HepG2 (cell line): ENCODE data around the gene CAD. TPM values are rescaled to one million over a fixed set of nuclear protein-coding genes. Genes with fewer than 3 reads are reported as not detected.

Source experiments
- ATRX ChIP-seq: sonication (generic); formaldehyde crosslinking; IDR thresholded peaks from 2 replicates; pipeline ENCODE4 v1.4.0; 2020; ENCODE audit warnings: missing genetic modification reagents, borderline replicate concordance
- EHMT2 ChIP-seq: fragments of 200-600 bp; sonication (generic); IDR thresholded peaks from 2 replicates; pipeline ENCODE4 v1.7.0; 2017; ENCODE audit warnings: antibody characterized with exemption, low read depth, low read length, borderline replicate concordance
- FOXA1 ChIP-seq, 2 experiments: fragments of 450-650 bp in 1 of 2; sonication (generic) in 1 of 2; formaldehyde crosslinking in 1 of 2; IDR thresholded peaks; 2 replicates each; pipeline versions ENCODE4 v1.4.0 to v1.6.1; 2016 to 2020; ENCODE audit warnings: missing genetic modification reagents in 1 of 2
- GABPB1 ChIP-seq: IDR thresholded peaks from 2 replicates; pipeline ENCODE4 v1.6.1; 2016; ENCODE audit warnings: mild to moderate bottlenecking, missing genetic modification reagents, moderate library complexity, missing compliant biosample characterization
- IRX3 ChIP-seq: sonication (generic); formaldehyde crosslinking; IDR thresholded peaks from 2 replicates; pipeline ENCODE4 v1.8.1; 2023; ENCODE audit warnings: mild to moderate bottlenecking, low read depth, missing genetic modification reagents, borderline replicate concordance
- KLF9 ChIP-seq: IDR thresholded peaks from 2 replicates; pipeline ENCODE4 v1.6.1; 2016; ENCODE audit warnings: low read depth
- KMT2A ChIP-seq: sonication (generic); formaldehyde crosslinking; IDR thresholded peaks from 2 replicates; pipeline ENCODE4 v1.4.0; 2020; ENCODE audit warnings: missing genetic modification reagents
- SETDB1 ChIP-seq: sonication (generic); formaldehyde crosslinking; IDR thresholded peaks from 2 replicates; pipeline ENCODE4 v1.5.1; 2020; ENCODE audit warnings: missing genetic modification reagents, mild to moderate bottlenecking, borderline replicate concordance
- SMAD3 ChIP-seq: sonication (generic); formaldehyde crosslinking; IDR thresholded peaks from 2 replicates; pipeline ENCODE4 v1.4.0; 2020; ENCODE audit warnings: missing genetic modification reagents
- SMAD9 ChIP-seq: sonication (generic); formaldehyde crosslinking; IDR thresholded peaks from 2 replicates; pipeline ENCODE4 v1.5.1; 2020; ENCODE audit warnings: mild to moderate bottlenecking, missing genetic modification reagents
- SP2 ChIP-seq: sonication (generic); formaldehyde crosslinking; IDR thresholded peaks from 2 replicates; pipeline ENCODE4 v1.5.1; 2020; ENCODE audit warnings: mild to moderate bottlenecking, missing genetic modification reagents
- SP4 ChIP-seq: sonication (generic); formaldehyde crosslinking; IDR thresholded peaks from 2 replicates; pipeline ENCODE4 v1.8.1; 2023; ENCODE audit warnings: mild to moderate bottlenecking, missing genetic modification reagents
- XRCC5 ChIP-seq: fragments of 200-400 bp; formaldehyde crosslinking; optimal IDR thresholded peaks from 2 replicates; pipeline ENCODE3; 2017; ENCODE audit warnings: mild to moderate bottlenecking, low read length
- ZKSCAN8 ChIP-seq: IDR thresholded peaks from 2 replicates; pipeline ENCODE4 v1.6.1; 2016; ENCODE audit warnings: borderline replicate concordance, missing genetic modification reagents, missing compliant biosample characterization
- ZNF274 ChIP-seq: sonication (generic); formaldehyde crosslinking; IDR thresholded peaks from 2 replicates; pipeline ENCODE4 v1.5.1; 2020; ENCODE audit warnings: mild to moderate bottlenecking, missing genetic modification reagents
- ZNF33B ChIP-seq: sonication (generic); formaldehyde crosslinking; IDR thresholded peaks from 2 replicates; pipeline ENCODE4 v1.5.1; 2020; ENCODE audit warnings: mild to moderate bottlenecking, missing genetic modification reagents
- ZNF496 ChIP-seq: sonication (generic); formaldehyde crosslinking; IDR thresholded peaks from 2 replicates; pipeline ENCODE4 v1.8.1; 2023; ENCODE audit warnings: mild to moderate bottlenecking, moderate library complexity, missing genetic modification reagents; ENCODE audit not compliant: insufficient replicate concordance
- ZNF572 ChIP-seq: sonication (generic); formaldehyde crosslinking; IDR thresholded peaks from 2 replicates; pipeline ENCODE4 v1.5.1; 2020; ENCODE audit warnings: mild to moderate bottlenecking, missing genetic modification reagents
- ZNF883 ChIP-seq: sonication (generic); formaldehyde crosslinking; IDR thresholded peaks from 2 replicates; pipeline ENCODE4 v1.5.1; 2020; ENCODE audit warnings: mild to moderate bottlenecking, missing genetic modification reagents; ENCODE audit errors: not compliant biosample characterization
- polyA plus RNA-seq, 8 experiments: library from polyadenylated mRNA; depleted of rRNA in 3 of 8; stranded (reverse) in 7 of 8; unstranded in 1 of 8; fragments of >200 nt; fragmentation: Illumina TruSeq in 4 of 8; extraction: Trizol in 4 of 8; gene quantifications; 2 replicates each; pipeline versions ENCODE4 v1.2.1 to v1.2.3, GENCODE V29; 2011 to 2016; ENCODE audit warnings: low read depth in 4 of 8, missing spikeins in 1 of 8, mixed read lengths in 1 of 8; ENCODE audit not compliant: insufficient read depth in 1 of 8
- total RNA-seq, 5 experiments: library from RNA; depleted of rRNA; stranded (reverse); fragments of >200 nt; fragmentation: Illumina TruSeq; extraction: Trizol; gene quantifications; 2 replicates each; pipeline ENCODE4 v1.2.3, GENCODE V29; 2016; ENCODE audit warnings: low read depth in 1 of 5
- TF ChIP-seq, protein P1 (sequence below): sonication (generic); formaldehyde crosslinking; IDR thresholded peaks from 2 replicates; pipeline ENCODE4 v1.8.0; 2022; ENCODE audit warnings: missing genetic modification reagents, mild to moderate bottlenecking, moderate library complexity, borderline replicate concordance
- TF ChIP-seq, protein P2 (sequence below): sonication (generic); formaldehyde crosslinking; IDR thresholded peaks from 2 replicates; pipeline ENCODE4 v1.4.0; 2020; ENCODE audit warnings: missing genetic modification reagents, mild to moderate bottlenecking, borderline replicate concordance
- TF ChIP-seq, protein P3 (sequence below): sonication (generic); formaldehyde crosslinking; IDR thresholded peaks from 2 replicates; pipeline ENCODE4 v1.8.1; 2023; ENCODE audit warnings: missing genetic modification reagents, inconsistent platforms, borderline replicate concordance
- TF ChIP-seq, protein P4 (sequence below): sonication (generic); formaldehyde crosslinking; conservative IDR thresholded peaks from 2 replicates; pipeline ENCODE4 v1.4.0; 2020; ENCODE audit warnings: missing genetic modification reagents

Gene CAD
- total and polyA plus RNA-seq, 2 of the 13 experiments (the other 11 are each of a cell fraction or from before 2014, with no cell fraction given) = 21.7 to 37.0 TPM

DNA sequence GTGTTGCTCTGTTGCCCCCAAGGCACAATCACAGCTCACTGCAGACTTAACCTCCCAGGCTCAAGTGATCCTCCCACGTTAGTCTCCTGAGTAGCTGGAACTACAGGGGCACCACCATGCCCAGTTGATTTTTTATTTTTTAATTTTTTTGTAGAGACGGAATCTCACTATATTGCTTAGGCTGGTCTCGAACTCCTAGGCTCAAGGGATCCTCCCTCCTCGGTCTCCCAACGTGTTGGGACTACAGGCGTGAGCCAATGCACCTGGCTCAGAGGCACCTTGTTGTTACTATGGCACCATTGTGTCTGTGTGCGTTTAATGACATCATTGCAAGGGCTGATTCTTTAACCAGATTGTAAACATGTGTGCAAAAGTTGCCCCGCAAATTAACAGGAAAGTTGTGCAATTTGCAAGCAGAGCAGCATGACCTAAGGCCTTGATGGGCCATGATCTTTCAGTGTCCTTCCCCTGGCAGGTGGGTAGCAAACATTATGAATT lies 45.8 kb upstream of the CAD start (continued):
- peak; percentile 34; the same call in 1 of the 2 replicates for TF ChIP-seq ZNF274
- no peak for TF ChIP-seq ATRX (CRISPR knock-in tag)
- peak; percentile 9; the same call in 1 of the 2 replicates for TF ChIP-seq SP4 (CRISPR knock-in tag)
- TF ChIP-seq ZNF883 (CRISPR knock-in tag) = no peak
- peak; percentile 98 for TF ChIP-seq ZKSCAN8 (CRISPR knock-in tag)
- TF ChIP-seq SETDB1 = no peak
- TF ChIP-seq, protein P1, sequence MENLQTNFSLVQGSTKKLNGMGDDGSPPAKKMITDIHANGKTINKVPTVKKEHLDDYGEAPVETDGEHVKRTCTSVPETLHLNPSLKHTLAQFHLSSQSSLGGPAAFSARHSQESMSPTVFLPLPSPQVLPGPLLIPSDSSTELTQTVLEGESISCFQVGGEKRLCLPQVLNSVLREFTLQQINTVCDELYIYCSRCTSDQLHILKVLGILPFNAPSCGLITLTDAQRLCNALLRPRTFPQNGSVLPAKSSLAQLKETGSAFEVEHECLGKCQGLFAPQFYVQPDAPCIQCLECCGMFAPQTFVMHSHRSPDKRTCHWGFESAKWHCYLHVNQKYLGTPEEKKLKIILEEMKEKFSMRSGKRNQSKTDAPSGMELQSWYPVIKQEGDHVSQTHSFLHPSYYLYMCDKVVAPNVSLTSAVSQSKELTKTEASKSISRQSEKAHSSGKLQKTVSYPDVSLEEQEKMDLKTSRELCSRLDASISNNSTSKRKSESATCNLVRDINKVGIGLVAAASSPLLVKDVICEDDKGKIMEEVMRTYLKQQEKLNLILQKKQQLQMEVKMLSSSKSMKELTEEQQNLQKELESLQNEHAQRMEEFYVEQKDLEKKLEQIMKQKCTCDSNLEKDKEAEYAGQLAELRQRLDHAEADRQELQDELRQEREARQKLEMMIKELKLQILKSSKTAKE (CRISPR knock-in tag) = peak; percentile 84
- peak; percentile 98 for TF ChIP-seq SMAD3 (CRISPR knock-in tag)
- TF ChIP-seq, protein P2, sequence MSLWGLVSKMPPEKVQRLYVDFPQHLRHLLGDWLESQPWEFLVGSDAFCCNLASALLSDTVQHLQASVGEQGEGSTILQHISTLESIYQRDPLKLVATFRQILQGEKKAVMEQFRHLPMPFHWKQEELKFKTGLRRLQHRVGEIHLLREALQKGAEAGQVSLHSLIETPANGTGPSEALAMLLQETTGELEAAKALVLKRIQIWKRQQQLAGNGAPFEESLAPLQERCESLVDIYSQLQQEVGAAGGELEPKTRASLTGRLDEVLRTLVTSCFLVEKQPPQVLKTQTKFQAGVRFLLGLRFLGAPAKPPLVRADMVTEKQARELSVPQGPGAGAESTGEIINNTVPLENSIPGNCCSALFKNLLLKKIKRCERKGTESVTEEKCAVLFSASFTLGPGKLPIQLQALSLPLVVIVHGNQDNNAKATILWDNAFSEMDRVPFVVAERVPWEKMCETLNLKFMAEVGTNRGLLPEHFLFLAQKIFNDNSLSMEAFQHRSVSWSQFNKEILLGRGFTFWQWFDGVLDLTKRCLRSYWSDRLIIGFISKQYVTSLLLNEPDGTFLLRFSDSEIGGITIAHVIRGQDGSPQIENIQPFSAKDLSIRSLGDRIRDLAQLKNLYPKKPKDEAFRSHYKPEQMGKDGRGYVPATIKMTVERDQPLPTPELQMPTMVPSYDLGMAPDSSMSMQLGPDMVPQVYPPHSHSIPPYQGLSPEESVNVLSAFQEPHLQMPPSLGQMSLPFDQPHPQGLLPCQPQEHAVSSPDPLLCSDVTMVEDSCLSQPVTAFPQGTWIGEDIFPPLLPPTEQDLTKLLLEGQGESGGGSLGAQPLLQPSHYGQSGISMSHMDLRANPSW (CRISPR knock-in tag) = no peak
- TF ChIP-seq GABPB1 (CRISPR knock-in tag) = peak; percentile 62; the same call in 1 of the 2 replicates
- TF ChIP-seq XRCC5 = no peak
- TF ChIP-seq ZNF572 (CRISPR knock-in tag) = no peak
- 0 out of 2 replicates have a peak, but pooled peaks have one; percentile 33 for TF ChIP-seq SMAD9 (CRISPR knock-in tag)
- TF ChIP-seq SP2 (CRISPR knock-in tag) = no peak
- no peak for TF ChIP-seq IRX3 (CRISPR knock-in tag)
- TF ChIP-seq ZNF33B (CRISPR knock-in tag) = no peak
- TF ChIP-seq ZNF496 (CRISPR knock-in tag) = no peak
- TF ChIP-seq KLF9 (CRISPR knock-in tag) = peak; percentile 57; the same call in 1 of the 2 replicates
- TF ChIP-seq FOXA1 (IDR thresholded peaks at IDR 0.05) = peak; percentile 82
- TF ChIP-seq FOXA1 (CRISPR knock-in tag; IDR thresholded peaks at IDR 0.05) = peak; percentile 95
- TF ChIP-seq, protein P3, sequence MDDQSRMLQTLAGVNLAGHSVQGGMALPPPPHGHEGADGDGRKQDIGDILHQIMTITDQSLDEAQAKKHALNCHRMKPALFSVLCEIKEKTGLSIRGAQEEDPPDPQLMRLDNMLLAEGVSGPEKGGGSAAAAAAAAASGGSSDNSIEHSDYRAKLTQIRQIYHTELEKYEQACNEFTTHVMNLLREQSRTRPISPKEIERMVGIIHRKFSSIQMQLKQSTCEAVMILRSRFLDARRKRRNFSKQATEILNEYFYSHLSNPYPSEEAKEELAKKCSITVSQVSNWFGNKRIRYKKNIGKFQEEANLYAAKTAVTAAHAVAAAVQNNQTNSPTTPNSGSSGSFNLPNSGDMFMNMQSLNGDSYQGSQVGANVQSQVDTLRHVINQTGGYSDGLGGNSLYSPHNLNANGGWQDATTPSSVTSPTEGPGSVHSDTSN = no peak
- TF ChIP-seq EHMT2 = peak; percentile 62; the same call in 1 of the 2 replicates
- TF ChIP-seq, protein P4, sequence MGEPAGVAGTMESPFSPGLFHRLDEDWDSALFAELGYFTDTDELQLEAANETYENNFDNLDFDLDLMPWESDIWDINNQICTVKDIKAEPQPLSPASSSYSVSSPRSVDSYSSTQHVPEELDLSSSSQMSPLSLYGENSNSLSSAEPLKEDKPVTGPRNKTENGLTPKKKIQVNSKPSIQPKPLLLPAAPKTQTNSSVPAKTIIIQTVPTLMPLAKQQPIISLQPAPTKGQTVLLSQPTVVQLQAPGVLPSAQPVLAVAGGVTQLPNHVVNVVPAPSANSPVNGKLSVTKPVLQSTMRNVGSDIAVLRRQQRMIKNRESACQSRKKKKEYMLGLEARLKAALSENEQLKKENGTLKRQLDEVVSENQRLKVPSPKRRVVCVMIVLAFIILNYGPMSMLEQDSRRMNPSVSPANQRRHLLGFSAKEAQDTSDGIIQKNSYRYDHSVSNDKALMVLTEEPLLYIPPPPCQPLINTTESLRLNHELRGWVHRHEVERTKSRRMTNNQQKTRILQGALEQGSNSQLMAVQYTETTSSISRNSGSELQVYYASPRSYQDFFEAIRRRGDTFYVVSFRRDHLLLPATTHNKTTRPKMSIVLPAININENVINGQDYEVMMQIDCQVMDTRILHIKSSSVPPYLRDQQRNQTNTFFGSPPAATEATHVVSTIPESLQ (CRISPR knock-in tag) = no peak
- TF ChIP-seq KMT2A (CRISPR knock-in tag) = no peak
